Uterus (tissue), 2 donors: ENCODE results near the gene AP3D1.

Experiments used
- CTCF ChIP-seq, 4 experiments: fragments of 200-600 bp in 2 of 4; fragments of 450-650 bp in 2 of 4; sonication (generic) in 2 of 4; IDR thresholded peaks; one replicate each; pipeline ENCODE4 v1.5.1; 2016 to 2019; ENCODE audit warnings: antibody characterized with exemption in 4 of 4, mild to moderate bottlenecking in 2 of 4, moderate library complexity in 1 of 4
- POLR2A ChIP-seq, 2 donors: fragments of 450-650 bp; IDR thresholded peaks; one replicate each; pipeline ENCODE4 v1.6.1; 2016; ENCODE audit warnings: antibody characterized with exemption in 2 of 2, mild to moderate bottlenecking in 1 of 2, moderate library complexity in 1 of 2

- TF ChIP-seq POLR2A (IDR thresholded peaks at IDR 0.05) (no peak), CTCF (IDR thresholded peaks at IDR 0.05) (no peak)
Observed at GRCh38 chr19:2117215-2117960, 34.0 kb downstream of the AP3D1 start.
